HG03103 (cell line): Measurements from ENCODE around the gene RCAN2.

Experiments
- ATAC-seq: cut with Tn5 transposase; IDR thresholded peaks from one replicate; pipeline ENCODE4 v1.9.1; 2021; ENCODE audit warnings: low read depth; ENCODE audit not compliant: unreplicated experiment

RCAN2 gene

DNA sequence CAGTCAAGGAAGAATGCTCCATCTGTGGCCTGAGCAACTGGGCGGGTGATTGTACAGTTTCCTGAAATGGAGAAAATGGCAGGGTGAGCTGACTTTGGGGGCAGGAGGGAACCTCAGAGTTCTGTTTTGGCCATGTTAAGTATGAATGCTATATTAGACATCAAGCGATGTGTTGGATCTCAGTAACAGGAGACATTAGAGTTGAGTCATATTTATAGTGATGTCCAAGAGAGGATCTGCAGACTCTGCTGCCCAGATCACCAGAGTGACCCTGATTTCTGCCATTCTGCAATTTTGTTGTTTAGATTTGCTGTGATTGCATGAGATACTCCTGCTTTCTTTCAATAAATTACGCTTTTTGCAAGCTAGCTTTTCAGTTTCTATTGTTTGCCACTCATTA is 189.1 kb downstream of the RCAN2 start:
- no peak for ATAC-seq

DNA sequence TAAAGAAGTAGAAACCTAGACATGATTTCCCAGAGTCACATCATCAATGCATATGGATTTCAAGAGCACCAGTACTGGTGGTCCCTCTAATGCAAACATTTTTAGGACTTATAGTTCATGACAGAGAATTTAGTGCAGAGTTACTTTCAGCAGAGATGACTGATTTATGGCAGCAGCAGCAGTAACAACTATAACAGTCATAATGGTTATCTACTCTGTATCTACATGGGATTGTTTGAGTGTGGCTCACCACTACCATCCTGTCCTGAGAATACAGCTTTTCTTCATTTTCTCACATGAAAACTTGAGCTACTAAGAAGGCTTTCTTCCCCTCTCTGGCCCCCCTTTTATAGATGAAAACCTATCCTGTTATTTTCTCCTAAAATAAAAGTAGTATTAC is 192.0 kb downstream of the RCAN2 start:
- ATAC-seq: no peak

DNA sequence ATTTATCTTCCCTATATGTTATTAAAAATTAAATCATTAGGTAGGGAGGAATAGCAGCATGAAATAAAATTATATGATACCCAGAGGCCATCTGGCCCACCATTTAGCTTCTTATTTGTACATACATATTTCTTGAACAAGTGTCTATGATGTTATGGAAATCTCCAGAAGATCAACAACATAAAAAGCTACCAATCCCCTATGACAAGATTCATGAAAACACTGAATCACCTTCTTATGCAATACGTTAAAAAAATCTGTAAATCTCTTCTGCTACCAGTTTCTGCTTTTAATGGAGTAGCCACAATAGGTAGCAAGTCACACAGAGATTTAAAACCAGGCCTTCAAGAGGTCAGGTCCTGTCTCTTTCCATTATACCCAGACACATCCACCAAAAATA is 194.7 kb downstream of the RCAN2 start:
- no peak for ATAC-seq

DNA sequence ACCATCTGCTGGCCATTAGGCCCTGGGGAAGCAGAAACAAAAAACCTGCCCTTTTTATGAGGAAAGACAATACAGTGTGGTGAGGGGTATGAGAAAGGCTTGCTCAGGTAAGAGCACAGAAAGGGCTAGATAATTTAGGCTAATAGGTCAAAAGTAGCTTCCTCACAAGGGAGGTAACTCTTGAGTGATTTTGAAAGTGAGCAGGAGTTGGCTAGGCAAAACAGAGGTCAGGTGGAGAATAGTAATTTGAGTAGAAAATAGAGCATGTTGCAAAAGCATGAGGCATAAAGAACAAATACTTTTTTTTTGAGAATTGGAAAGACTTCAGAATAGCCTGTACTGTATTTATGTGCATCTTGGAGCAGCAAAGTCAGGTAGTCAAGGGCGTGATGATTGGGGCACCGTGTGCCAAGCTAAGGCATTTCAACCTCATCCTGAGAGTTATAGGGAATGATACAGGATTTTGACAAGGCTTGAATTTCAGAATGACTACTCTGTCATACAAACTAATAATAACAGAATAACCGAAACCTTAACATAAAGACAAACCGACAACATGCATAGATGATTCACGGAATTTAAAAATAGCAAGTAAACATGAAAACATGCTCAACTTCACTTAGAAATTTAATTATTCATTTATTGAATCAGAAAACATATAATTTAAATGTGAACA is 197.5 kb downstream of the RCAN2 start:
- ATAC-seq: peak; percentile 82

DNA sequence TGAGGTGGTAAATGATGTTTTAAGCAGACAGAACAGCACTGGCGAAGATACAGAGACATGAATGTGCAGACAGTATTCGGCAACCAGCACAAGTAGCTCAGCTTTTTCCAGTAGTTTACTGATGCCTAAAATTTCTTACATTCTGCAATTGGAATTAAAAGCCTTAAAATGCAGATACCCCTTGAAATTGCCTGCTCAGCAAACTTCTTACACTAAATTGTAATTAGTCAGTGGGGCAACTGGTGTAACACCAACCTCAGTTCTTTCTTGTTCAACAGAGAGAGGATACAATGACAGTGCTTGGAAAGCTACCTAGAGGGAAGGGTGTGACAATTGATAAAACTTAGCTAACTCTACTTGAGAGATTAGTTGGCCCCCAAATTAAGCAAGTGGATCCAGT is 199.4 kb downstream of the RCAN2 start:
- ATAC-seq: no peak

DNA sequence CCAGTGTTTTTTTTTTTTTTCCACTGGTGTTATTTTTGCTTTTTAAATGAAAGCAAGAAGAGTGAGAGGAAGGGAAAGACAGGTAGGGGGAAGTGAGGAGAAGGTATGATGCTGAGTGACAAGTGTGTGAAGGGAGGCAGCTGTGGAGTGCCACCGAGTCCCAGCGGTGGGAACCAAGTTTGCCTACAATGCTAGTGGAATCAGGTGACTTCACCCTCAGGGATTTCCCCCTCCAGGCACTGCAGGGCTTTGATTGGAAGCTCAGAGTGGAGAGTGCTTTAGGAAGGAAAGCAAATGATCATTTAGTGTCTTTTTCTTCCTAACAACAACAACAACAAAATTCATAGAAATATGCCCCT is 200.0 kb downstream of the RCAN2 start:
- no peak for ATAC-seq

DNA sequence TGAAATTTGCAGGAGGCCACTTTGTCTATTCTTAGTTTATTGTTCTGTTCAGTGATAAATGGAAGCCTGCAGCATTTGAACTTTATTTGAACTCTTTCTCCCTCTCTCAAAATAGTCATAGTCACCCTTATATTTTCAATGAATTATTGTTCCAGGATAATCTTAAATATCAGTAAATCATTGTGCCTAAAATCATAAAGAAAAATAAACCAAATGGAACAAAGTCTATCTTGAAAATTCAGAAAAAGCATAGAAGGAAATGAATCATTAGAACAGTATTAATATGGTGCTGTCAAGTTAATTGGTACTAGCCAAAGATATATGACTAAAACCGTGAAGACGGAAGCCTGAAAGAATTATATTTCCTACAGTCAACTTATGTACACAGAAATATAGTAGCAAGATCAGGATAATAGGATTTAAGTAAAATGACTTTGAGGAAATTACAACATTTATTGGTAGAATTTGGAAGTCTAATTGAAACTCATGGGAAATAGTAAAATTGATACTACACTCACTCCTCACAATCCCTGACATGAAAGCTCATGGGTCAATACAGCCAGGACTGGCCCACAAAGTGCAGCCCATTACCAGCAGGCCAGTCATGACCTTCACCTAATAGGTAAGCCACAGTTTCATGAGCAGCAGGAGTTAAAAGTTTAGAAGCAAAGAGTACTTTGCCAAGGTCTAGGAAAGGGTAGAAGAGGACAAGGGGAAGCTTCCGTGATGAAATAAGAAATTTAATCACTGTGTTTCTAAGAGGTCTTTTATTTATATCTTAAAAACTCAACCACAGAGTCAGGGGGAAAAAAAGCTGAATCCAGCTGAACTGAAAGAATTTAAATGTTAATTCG is 200.6 kb downstream of the RCAN2 start:
- ATAC-seq: no peak

DNA sequence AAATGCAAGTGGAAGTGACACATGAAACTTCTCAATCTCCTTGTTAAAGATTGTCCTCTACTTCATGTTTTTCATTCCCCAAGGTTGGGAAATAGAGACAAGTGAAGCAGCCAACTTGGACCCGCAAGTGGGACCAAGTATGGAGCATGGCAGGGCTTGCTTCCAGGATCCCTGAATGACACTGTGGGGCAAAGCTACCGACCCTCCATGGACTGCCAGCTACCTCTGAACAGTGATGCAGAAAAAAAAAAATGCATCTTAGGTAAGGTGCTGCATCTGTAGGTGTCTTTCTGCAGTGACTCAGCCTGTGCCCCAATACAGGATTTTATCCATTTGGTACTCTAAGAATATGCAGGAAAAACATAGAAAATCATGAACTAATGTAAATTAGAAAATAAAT is 201.4 kb downstream of the RCAN2 start:
- ATAC-seq: no peak

DNA sequence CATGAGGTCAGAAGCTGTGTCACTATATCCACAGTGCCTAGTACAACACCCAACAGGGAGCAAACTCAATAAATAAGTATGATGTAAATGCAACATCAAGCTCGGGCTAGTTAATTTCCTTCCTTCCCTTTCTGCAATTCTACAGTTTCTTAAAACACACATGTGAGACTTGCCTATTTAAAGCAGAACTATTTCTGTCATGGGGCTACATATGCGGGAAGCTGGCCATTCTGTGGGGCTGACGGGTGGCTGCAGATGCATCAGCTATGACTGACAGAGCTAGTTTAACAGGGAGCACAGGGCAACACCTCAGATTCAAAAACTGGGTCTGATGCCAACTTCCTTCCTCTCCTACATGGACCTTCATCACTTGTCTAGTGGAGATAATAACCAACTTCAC is 202.4 kb downstream of the RCAN2 start:
- no peak for ATAC-seq

DNA sequence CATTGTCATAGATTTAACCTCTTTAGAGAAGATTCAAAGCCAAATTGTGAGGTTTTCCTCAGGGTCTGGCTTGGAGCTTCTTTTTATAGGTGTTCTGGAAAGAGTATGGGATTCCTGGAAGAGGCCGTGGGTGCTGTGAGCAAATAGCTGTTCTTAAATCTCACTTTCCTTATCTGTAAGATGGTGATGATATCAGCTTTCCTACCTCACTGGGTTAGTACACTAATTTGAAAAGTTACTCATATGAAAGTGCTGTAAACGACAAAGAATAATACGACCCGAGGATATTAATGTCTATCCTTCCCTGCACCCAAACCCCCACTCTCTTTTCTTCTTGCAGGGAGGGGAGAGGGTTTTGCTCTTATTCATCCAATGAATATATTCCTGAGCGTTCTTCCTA is 203.6 kb downstream of the RCAN2 start:
- no peak for ATAC-seq

DNA sequence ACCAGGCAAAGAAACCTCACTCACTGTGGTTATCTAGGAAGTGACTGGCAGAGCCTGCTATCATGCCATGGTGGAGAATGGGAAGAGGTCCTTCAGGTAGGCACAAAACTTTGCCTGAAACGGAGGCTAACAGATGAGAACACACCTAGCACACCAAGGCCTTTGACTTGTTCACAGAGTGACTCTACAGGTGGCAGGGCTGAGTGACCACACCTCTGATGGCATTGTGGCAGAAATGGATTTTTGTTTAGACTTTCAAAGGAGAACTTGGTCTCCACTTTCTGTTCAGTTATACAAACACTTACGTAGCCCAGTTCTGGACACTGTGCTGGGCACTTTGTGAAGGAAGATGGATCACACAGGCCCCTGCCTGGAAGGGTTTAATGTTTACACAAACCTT is 204.2 kb downstream of the RCAN2 start:
- ATAC-seq: no peak

DNA sequence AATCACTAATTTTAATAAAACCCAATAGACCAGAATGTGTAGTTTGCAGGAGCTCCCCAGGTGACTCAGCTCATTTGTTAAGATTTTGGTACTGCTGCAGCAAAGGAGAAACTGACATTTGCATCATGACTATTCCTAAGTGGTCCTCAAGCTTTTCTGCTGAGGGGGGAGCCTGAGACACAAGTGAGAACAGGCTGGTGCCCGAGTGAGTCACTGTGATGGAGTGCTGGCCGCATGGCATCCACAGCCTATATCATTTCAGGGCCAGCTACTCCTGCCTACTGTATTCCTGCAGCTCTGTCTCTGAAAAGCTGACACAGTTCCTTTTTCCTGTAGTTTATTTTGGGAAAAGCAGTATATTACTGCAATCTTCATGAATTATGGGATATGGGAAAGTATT is 206.8 kb downstream of the RCAN2 start:
- ATAC-seq: no peak

DNA sequence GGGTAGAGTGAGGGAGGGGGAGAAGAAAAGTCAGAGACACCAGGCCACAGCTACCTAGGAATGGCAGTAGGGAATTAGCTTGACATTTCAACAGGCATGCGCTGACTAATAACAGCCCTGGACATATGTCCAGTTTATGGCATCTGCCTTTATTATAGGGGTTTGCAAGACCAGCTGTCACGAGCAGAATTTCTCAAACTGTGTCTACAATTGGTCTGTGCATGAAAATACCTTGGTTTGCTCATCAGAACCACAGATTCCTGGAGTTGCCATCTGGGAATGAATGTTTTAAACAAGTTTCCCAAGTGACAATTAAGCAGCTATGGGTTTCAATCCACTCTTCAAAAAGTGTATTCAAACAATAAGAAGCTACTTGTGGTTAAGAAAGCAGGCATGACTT is 210.1 kb downstream of the RCAN2 start:
- ATAC-seq: no peak

DNA sequence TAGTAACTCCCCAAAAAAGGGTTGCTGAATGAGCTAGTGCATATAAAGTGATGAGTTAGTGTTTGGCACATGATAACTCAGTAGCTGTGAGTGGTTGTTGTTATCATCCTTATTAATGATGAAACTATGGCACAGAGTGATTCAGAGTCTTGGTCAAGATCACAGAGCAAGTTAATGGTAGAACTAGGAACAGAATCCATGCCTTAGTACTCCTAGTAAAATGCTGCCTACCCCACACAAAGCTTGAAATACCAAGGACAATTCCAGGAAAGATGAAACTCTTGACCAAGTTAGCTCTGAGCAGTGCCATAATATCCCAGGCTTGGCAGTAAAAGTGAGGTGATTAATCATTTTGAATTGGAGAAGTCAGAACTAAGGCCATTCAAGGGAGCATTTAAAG is 211.4 kb downstream of the RCAN2 start:
- ATAC-seq: no peak

DNA sequence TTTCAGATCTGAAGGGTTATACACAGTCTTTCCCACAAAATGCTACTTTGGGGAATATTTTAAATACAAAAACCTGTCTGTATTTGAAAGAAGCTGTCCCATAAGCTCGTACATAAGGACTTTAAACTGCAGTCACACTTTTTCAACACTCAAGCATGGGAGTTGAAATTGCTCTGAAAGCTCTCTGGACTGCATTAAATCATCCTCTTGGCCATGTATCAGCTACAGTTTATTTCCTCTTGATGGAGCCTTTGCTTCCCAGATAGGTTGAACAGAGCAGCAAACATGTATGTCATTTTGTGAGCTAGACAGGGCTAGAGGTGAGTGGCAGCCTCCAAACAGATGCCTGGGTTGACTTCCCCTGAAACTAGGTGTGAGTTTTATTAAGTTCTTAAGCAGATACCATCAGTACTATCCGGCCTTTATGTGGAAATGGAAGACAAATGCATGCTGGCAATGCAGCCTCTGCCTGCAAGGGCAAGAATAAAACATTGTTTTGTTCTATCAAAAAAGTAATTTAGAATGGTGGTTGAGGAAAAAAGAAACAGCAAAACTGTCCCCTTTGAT is 214.6 kb downstream of the RCAN2 start:
- ATAC-seq: no peak

DNA sequence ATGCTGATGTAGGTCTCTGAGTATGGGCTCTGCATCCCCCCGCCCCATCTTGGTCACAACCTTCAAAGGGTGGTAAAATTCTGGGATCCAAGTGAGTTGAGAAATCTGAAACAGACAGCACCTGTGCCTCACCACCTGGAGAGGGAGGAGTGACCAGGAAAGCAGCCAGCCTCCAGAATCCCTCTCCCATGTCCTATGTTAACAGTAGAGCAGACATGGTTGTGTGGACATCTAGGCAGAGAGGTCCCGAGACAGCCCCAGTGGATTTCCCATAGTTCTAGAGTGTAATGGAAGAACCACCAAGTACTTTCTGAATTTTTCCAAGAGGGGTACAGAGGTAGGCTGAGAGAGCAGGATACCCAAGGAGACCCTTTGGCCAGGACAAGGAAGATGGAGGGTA is 216.7 kb downstream of the RCAN2 start:
- ATAC-seq: no peak

DNA sequence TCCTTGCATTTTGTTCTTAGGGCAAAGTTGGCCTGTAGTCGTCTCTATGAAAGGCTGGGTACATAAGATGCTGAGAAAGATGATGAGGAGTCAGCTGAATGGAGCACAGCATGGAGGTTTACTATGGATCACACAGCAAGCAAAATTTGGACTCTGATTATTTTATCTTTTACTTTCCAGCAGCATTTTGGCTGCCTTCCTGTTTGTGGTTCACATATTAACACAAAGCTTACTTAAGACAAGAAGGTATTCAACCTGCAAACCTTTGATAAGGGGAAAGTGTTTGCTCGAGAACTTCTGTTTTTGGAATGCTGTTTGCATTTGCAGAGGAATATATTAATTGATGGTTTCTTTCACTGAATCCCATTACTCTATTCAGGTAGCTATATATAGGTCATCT is 217.3 kb downstream of the RCAN2 start:
- no peak for ATAC-seq

DNA sequence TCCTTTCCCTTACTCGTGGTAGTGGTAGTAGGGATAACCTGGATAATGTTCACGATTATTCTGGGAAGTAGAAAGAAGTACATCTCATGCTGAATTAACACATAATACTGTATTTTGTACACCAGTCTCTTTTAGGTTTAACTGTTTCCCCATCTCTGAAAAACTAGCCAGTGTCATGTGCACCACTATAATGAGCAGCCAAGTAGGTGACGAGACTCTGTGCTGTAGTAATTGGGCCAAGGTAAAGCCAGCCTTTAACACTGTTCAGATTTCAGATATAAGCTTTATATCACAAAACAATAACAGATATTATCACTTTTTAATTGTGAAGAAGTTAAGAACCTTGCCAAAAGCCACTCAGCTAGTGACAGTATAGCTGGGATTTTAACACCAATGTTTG is 219.5 kb downstream of the RCAN2 start:
- ATAC-seq: no peak

DNA sequence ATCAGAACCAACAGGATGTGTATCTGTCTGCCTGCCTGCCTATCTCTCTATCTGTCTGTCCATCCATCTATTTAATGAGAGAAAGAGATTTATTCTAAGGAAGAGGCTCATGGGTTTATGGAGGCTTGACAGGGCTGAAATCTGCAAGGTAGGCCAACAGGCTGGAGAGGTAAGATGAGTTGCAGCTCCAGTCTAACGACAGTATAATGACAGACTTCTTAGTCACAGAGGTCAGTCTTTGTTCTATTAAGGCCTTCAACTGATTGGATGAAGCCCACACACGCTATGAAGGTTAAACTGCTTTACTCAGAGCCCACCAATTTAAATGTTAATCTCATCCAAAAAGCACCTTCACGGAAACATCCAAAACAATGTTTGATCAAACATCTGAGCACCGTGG is 220.1 kb downstream of the RCAN2 start:
- ATAC-seq: no peak

DNA sequence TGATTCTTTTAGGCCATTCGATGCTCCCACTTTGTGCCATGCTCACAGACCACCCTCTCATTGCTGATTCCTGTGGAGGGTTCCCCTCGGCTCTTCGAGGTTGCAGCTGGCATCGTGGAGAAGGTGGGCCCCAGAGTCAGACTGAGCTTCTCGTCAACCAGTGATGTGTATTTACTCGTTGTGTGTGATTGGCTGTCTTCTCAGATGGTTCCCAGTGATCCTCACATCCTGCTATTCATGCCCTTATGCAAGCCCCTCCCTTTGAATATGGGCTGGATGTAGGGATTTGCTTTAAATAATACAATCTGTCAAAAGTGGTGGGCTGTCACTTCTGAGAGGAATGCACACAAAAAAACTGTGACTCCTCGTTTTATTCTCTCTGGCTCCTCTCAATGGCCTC is 220.9 kb downstream of the RCAN2 start:
- ATAC-seq: no peak

DNA sequence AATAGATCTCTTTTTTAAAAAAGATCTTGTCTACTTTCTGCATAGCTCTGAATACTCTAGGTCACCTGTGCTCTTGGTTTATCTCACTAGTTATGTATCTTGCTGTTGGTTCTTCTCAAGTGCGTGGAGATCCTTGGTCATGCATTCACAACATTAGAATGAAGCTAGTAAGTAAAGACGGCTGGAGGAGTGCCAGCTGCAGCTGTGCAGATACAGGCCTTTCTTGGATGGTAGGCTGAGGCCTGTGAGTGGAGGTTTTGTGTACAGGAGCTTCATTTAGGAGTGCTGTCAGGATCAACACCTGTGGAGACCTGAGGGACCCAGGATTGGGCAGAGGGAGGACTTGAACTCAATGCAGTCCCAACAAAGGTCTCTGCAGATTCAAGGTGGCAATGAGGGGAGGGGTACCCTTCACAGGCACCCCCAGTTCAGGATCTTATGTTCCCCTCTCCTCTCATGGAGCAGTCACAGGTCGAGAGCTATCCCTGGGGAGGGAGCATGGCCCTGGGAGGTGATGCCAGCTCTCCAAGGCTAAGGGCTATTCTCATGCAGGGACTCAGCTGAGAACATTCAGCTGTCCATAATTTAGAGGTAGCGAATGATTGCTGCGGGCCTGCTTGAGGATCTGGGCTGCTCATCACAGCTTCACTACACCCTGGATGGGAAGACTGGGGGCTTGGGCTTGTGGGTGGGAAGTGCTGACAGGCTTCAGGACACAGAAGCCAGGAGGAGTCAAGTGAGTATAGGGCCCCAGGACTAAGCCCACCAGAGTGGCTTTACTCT is 221.6 kb downstream of the RCAN2 start:
- no peak for ATAC-seq
